Measurements from ENCODE around the gene ANG.
"Not testable (repeated sequence)": the region's sequence is repeated elsewhere in the genome, so short reads cannot be mapped to it uniquely, and the experiment has no call there.

ANG gene

GRCh38 chr14:20688167-20688839 lies at the start of gene ANG:
Gene ANG, plus strand, starts transcription at chr14:20688764. Its CDS starts 4,801 bp downstream, at chr14:20693565.
- DNase-seq (ENCODE audit: low read depth), result no peak

- no peak for DNase-seq (ENCODE audit: low read depth)
Observed at GRCh38 chr14:20641591-20641990, 47.0 kb upstream of the ANG start, which contains the start of gene OR6S1. Gene OR6S1, minus strand, starts transcription at chr14:20641691. Its CDS starts 0 bp downstream, at chr14:20641691.

- DNase-seq (ENCODE audit: low read depth), result no peak
Observed at GRCh38 chr14:20642182-20642581, 46.4 kb upstream of the ANG start.

- not testable (repeated sequence) for DNase-seq (ENCODE audit: low read depth)
Observed at GRCh38 chr14:20642755-20643154, 45.8 kb upstream of the ANG start.

GRCh38 chr14:20644520-20644919 lies 44.0 kb upstream of the ANG start:
- no peak for DNase-seq (ENCODE audit: low read depth)

- no peak for DNase-seq (ENCODE audit: low read depth)
Observed at GRCh38 chr14:20645481-20645880, 43.1 kb upstream of the ANG start.

GRCh38 chr14:20652996-20653975 lies 35.3 kb upstream of the ANG start:
- no peak for DNase-seq (ENCODE audit: low read depth)

GRCh38 chr14:20655851-20656250 lies 32.7 kb upstream of the ANG start:
- DNase-seq (ENCODE audit: low read depth), result no peak

GRCh38 chr14:20656274-20656673 lies 32.3 kb upstream of the ANG start:
- no peak for DNase-seq (ENCODE audit: low read depth)

- no peak for DNase-seq (ENCODE audit: low read depth)
Observed at GRCh38 chr14:20657216-20658211, 31.1 kb upstream of the ANG start.

- no peak for DNase-seq (ENCODE audit: low read depth)
Observed at GRCh38 chr14:20658246-20658645, 30.3 kb upstream of the ANG start.

GRCh38 chr14:20659336-20659735 lies 29.2 kb upstream of the ANG start:
- no peak for DNase-seq (ENCODE audit: low read depth)

- DNase-seq (ENCODE audit: low read depth), result no peak
Observed at GRCh38 chr14:20659813-20660395, 28.7 kb upstream of the ANG start.

GRCh38 chr14:20661197-20661596 lies 27.4 kb upstream of the ANG start:
- DNase-seq (ENCODE audit: low read depth), result no peak

- peak; percentile 43 for DNase-seq (ENCODE audit: low read depth)
Observed at GRCh38 chr14:20662968-20663732, 25.4 kb upstream of the ANG start.

- DNase-seq (ENCODE audit: low read depth), result not testable (repeated sequence)
Observed at GRCh38 chr14:20666400-20666961, 22.1 kb upstream of the ANG start.

GRCh38 chr14:20667957-20668356 lies 20.6 kb upstream of the ANG start:
- DNase-seq (ENCODE audit: low read depth), result no peak

- DNase-seq (ENCODE audit: low read depth), result no peak
Observed at GRCh38 chr14:20668969-20669368, 19.6 kb upstream of the ANG start.

- no peak for DNase-seq (ENCODE audit: low read depth)
Observed at GRCh38 chr14:20671597-20672283, 16.8 kb upstream of the ANG start.

GRCh38 chr14:20675669-20676068 lies 12.9 kb upstream of the ANG start:
- no peak for DNase-seq (ENCODE audit: low read depth)
